ENCODE data around the gene GRIN2D.

GRIN2D gene

DNA sequence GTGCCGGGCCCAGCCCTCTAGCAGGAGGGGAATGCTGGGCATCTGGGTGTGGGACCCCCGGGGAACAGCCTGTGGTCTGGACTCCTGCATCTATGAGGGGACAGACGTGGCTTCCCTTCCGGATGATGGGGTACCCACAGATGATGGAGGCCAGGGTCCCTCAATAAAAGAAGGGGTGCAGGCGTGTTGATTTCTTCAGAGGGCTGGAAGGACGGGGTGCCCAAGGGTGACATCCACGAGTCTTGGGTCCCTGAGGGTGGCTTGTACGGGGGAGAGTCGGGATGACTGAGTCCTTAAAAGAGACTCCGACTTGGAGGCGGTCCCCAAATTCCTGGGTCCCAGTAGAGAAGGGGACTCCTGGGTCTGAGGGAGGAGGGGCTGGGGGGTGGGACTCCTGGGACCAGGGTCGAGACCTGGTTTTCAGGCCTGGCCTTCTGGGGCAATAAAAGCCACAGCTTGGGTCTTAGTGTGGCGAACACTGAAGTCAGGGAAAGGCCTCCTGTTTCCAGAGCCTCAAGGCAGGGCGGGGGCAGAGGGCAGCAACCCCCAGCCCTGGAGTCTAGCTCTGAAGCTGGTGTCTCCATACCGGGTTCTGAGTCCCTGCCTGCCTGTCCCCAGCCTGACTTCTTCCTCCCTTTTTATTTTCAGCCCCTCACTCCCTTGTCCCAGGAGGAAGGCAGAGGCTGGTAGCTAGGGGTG, 459 bp upstream of the GRIN2D start:
- Histone ChIP-seq H3K4me3 (ENCODE audit: low read depth in 1 of 2, low read length in 2 of 2) (no peak overlapping the region), H3K27ac (ENCODE audit: low read length) (no peak overlapping the region), H3K79me2 (ENCODE audit: insufficient read depth, low read length) (peaks cover 25% of the 10 kb centered on the region), H3K9me3 (ENCODE audit: insufficient read depth, low read length, severe bottlenecking) (no peaks in the 10 kb centered on the region), H4K20me1 (ENCODE audit: insufficient read depth, low read length) (0 out of 2 replicates have a peak, but pooled peaks cover 4% of the 10 kb centered on the region), H3K36me3 (ENCODE audit: insufficient read depth, low read length) (peaks cover 15% of the 10 kb centered on the region), H3K9ac (ENCODE audit: low read depth, low read length) (no peak overlapping the region), H3K4me2 (ENCODE audit: insufficient read depth, low read length) (no peak overlapping the region), H3K27me3 (ENCODE audit: insufficient read depth, low read length, poor library complexity) (peaks cover 45% of the 10 kb centered on the region), H3K4me1 (ENCODE audit: insufficient read depth, low read length) (peaks cover 20% of the 10 kb centered on the region), H2AFZ (ENCODE audit: low read depth, low read length) (no peak overlapping the region)
- TF ChIP-seq EZH2 (IDR thresholded peaks at IDR 0.05; ENCODE audit: borderline replicate concordance, low read depth, low read length, severe bottlenecking) (no peak), CTCF (IDR thresholded peaks at IDR 0.05; ENCODE audit: borderline replicate concordance, extremely low read depth, low read length, poor library complexity, severe bottlenecking) (no peak)
- ATAC-seq (ENCODE audit: insufficient read depth, low read depth): no peak
- no peak for DNase-seq

DNA sequence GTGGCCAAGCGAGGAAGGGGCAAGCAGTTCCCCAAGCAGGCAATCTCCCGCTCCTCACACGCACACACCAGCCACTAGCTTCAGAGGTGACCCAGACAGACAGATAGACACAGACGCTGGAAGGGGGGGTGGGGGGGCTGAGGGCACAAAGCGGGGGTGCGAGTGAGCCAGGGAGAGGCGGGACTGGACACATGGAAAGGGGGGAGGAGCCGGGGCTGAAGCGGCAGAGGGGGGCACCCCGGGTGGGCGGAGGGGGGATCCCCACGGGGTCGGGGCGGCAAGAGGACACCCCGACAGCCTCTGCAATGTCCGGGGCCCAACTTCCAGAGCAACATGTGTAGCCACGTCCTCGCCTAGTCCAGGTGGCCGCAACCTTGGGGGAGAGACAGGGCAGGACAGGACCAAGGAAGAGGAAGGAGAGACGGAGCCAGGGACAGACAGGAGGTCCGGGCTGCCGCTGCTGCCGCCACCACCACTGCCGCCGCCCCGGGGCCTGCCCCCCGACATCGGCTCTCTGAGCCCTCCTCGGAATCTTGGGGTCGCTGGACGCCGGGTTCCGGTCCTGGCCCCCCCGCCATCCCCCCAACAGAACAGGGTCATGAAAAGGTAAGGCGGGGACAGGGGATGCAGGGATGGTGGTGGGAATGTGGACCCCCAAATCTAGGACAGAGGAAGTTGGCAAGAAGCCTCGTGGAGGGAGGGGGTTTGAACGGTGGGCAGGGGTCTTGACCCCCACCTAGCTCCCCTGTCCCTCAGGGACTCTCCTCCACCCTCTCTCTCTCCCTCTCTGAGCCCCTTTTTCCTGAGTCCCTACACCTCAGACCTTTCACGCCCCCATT, 1.1 kb downstream of the GRIN2D start:
- no peak for ATAC-seq (ENCODE audit: insufficient read depth, low read depth)
- Histone ChIP-seq H3K27me3 (ENCODE audit: insufficient read depth, low read length, poor library complexity) (peaks cover 45% of the 10 kb centered on the region), H3K36me3 (ENCODE audit: insufficient read depth, low read length) (peaks cover under 1% of the 10 kb centered on the region), H3K4me1 (ENCODE audit: insufficient read depth, low read length) (peaks cover 15% of the 10 kb centered on the region), H4K20me1 (ENCODE audit: insufficient read depth, low read length) (0 out of 2 replicates have a peak, but pooled peaks cover under 1% of the 10 kb centered on the region), H3K4me3 (ENCODE audit: low read depth in 1 of 2, low read length in 2 of 2) (no peak overlapping the region), H3K27ac (ENCODE audit: low read length) (no peak overlapping the region), H2AFZ (ENCODE audit: low read depth, low read length) (no peak overlapping the region), H3K9ac (ENCODE audit: low read depth, low read length) (no peak overlapping the region), H3K4me2 (ENCODE audit: insufficient read depth, low read length) (no peak overlapping the region), H3K9me3 (ENCODE audit: insufficient read depth, low read length, severe bottlenecking) (no peaks in the 10 kb centered on the region), H3K79me2 (ENCODE audit: insufficient read depth, low read length) (peaks cover 18% of the 10 kb centered on the region)
- DNase-seq: no peak
- no peak for TF ChIP-seq CTCF (IDR thresholded peaks at IDR 0.05; ENCODE audit: borderline replicate concordance, extremely low read depth, low read length, poor library complexity, severe bottlenecking)
- peak; percentile 61 for TF ChIP-seq EZH2 (IDR thresholded peaks at IDR 0.05; ENCODE audit: borderline replicate concordance, low read depth, low read length, severe bottlenecking)

GRCh38 chr19:48395170-48395455, 1.6 kb downstream of the GRIN2D start:
- Histone ChIP-seq H2AFZ (ENCODE audit: low read depth, low read length) (no peak overlapping the region), H3K79me2 (ENCODE audit: insufficient read depth, low read length) (peaks cover 13% of the 10 kb centered on the region), H3K4me3 (ENCODE audit: low read depth in 1 of 2, low read length in 2 of 2) (no peak overlapping the region), H3K4me1 (ENCODE audit: insufficient read depth, low read length) (peaks cover 12% of the 10 kb centered on the region), H3K36me3 (ENCODE audit: insufficient read depth, low read length) (no peaks in the 10 kb centered on the region; the same call in 1 of the 2 replicates), H3K27ac (ENCODE audit: low read length) (no peak overlapping the region), H3K27me3 (ENCODE audit: insufficient read depth, low read length, poor library complexity) (peaks cover 45% of the 10 kb centered on the region), H4K20me1 (ENCODE audit: insufficient read depth, low read length) (no peaks in the 10 kb centered on the region), H3K9me3 (ENCODE audit: insufficient read depth, low read length, severe bottlenecking) (no peaks in the 10 kb centered on the region), H3K9ac (ENCODE audit: low read depth, low read length) (no peak overlapping the region), H3K4me2 (ENCODE audit: insufficient read depth, low read length) (no peak overlapping the region)
- no peak for ATAC-seq (ENCODE audit: insufficient read depth, low read depth)
- TF ChIP-seq CTCF (IDR thresholded peaks at IDR 0.05; ENCODE audit: borderline replicate concordance, extremely low read depth, low read length, poor library complexity, severe bottlenecking) (no peak), EZH2 (IDR thresholded peaks at IDR 0.05; ENCODE audit: borderline replicate concordance, low read depth, low read length, severe bottlenecking) (no peak)
- DNase-seq: no peak
